ENCODE data around the gene LDLRAD4. TPM values are rescaled to one million over a fixed set of nuclear protein-coding genes. Genes with fewer than 3 reads are reported as not detected.

The LDLRAD4 gene
- total and polyA plus RNA-seq, 9 of the 15 experiments (the other 6 are each of a cell fraction or from before 2014, with no cell fraction given): 0.01 TPM; not detected in 8

- TF ChIP-seq ZNF282 (CRISPR knock-in tag; IDR thresholded peaks at IDR 0.05) (no peak), ZNF398 (CRISPR knock-in tag; IDR thresholded peaks at IDR 0.05) (no peak), CTBP1 (IDR thresholded peaks at IDR 0.05; ENCODE audit: borderline replicate concordance) (no peak), NCOA2 (IDR thresholded peaks at IDR 0.05; ENCODE audit: partially characterized antibody in 2 of 2) (no peak), ZBTB11 (CRISPR knock-in tag; IDR thresholded peaks at IDR 0.05) (no peak), MBD1 (CRISPR knock-in tag; IDR thresholded peaks at IDR 0.05) (no peak)
Observed at GRCh38 chr18:13313006-13313686, 94.6 kb downstream of the LDLRAD4 start (continued).

Data from K562 (cell line).